GM19395 (cell line): ENCODE results near the gene FCER1A.

Source experiments
- ATAC-seq: cut with Tn5 transposase; IDR thresholded peaks from one replicate; pipeline ENCODE4 v1.9.1; 2021; ENCODE audit warnings: mild to moderate bottlenecking, moderate library complexity; ENCODE audit not compliant: unreplicated experiment

FCER1A gene

GRCh38 chr1:159302095-159302494, at the start of gene FCER1A:
Gene FCER1A (plus strand): TSS chr1:159302336. CDS start chr1:159302365, 29 bp downstream.
- ATAC-seq = no peak

- no peak for ATAC-seq
These were observed 40.8 kb upstream of the FCER1A start for GRCh38 chr1:159261311-159261710.

- no peak for ATAC-seq
These were observed 40.2 kb upstream of the FCER1A start for GRCh38 chr1:159261721-159262494.

GRCh38 chr1:159266832-159267231, 35.3 kb upstream of the FCER1A start:
- ATAC-seq = no peak

- no peak for ATAC-seq
These were observed 27.5 kb upstream of the FCER1A start for GRCh38 chr1:159274631-159275030.

GRCh38 chr1:159275891-159276290, 26.2 kb upstream of the FCER1A start:
- ATAC-seq = no peak

- no peak for ATAC-seq
These were observed 22.4 kb upstream of the FCER1A start for GRCh38 chr1:159279773-159280172.

- ATAC-seq = no peak
These were observed 20.0 kb upstream of the FCER1A start for GRCh38 chr1:159282118-159282517.

GRCh38 chr1:159289060-159289459, 13.1 kb upstream of the FCER1A start:
- ATAC-seq = no peak

- no peak for ATAC-seq
These were observed 10.7 kb upstream of the FCER1A start for GRCh38 chr1:159291424-159291823.

- no peak for ATAC-seq
These were observed 5.3 kb upstream of the FCER1A start for GRCh38 chr1:159296706-159297375.

- no peak for ATAC-seq
These were observed 2.0 kb upstream of the FCER1A start for GRCh38 chr1:159300146-159300545.

GRCh38 chr1:159307346-159308020, 5.3 kb downstream of the FCER1A start:
- no peak for ATAC-seq

GRCh38 chr1:159311679-159312078, 9.5 kb downstream of the FCER1A start:
- ATAC-seq = no peak

- no peak for ATAC-seq
These were observed 13.2 kb downstream of the FCER1A start for GRCh38 chr1:159315381-159315780.

- no peak for ATAC-seq
These were observed 16.8 kb downstream of the FCER1A start for GRCh38 chr1:159318784-159319551.

GRCh38 chr1:159334797-159335196, 32.7 kb downstream of the FCER1A start:
- no peak for ATAC-seq

GRCh38 chr1:159338018-159338417, 35.9 kb downstream of the FCER1A start:
- no peak for ATAC-seq

- ATAC-seq = no peak
These were observed 37.4 kb downstream of the FCER1A start for GRCh38 chr1:159339536-159339935.

GRCh38 chr1:159341736-159342135, 39.6 kb downstream of the FCER1A start:
- ATAC-seq = no peak
